Posterior cingulate gyrus (tissue), 11 donors: ENCODE data around the gene TYW1.
"Not testable (repeated sequence)": the region's sequence is repeated elsewhere in the genome, so short reads cannot be mapped to it uniquely, and the experiment has no call there.

Experiments
- DNase-seq, 10 donors: peaks; one replicate each; pipeline versions ENCODE4 v3.0.0 to v3.0.0-alpha.2; 2020 to 2021; ENCODE audit warnings: mixed read lengths in 3 of 10
- intact Hi-C: fragments of 100-400 bp; cut with DNase I; formaldehyde crosslinking; loops from one replicate; pipeline ENCODE4 v1.15.1; 2023

TYW1 gene

GRCh38 chr7:67111342-67111741 lies 114.7 kb downstream of the TYW1 start:
- DNase-seq = peak in 1 of 10 donors; percentile 10
- intact Hi-C loops = not testable (repeated sequence)

- intact Hi-C loops, DNase-seq: not testable (repeated sequence)
Observed at GRCh38 chr7:67114483-67115246, 118.0 kb downstream of the TYW1 start.

- DNase-seq, intact Hi-C loops: not testable (repeated sequence)
Observed at GRCh38 chr7:67120491-67120890, 123.9 kb downstream of the TYW1 start.

- intact Hi-C loops, DNase-seq: not testable (repeated sequence)
Observed at GRCh38 chr7:67128257-67128656, 131.6 kb downstream of the TYW1 start.

GRCh38 chr7:67130766-67131165 lies 134.1 kb downstream of the TYW1 start:
- intact Hi-C loops, DNase-seq: not testable (repeated sequence)

- DNase-seq, intact Hi-C loops: not testable (repeated sequence)
Observed at GRCh38 chr7:67134912-67135311, 138.3 kb downstream of the TYW1 start.

GRCh38 chr7:67135617-67136486 lies 139.2 kb downstream of the TYW1 start:
- DNase-seq, intact Hi-C loops: not testable (repeated sequence)

- DNase-seq, intact Hi-C loops: not testable (repeated sequence)
Observed at GRCh38 chr7:67137489-67137888, 140.9 kb downstream of the TYW1 start.

- DNase-seq, intact Hi-C loops: not testable (repeated sequence)
Observed at GRCh38 chr7:67139876-67140275, 143.2 kb downstream of the TYW1 start.

- DNase-seq, intact Hi-C loops: not testable (repeated sequence)
Observed at GRCh38 chr7:67141001-67141400, 144.4 kb downstream of the TYW1 start.

GRCh38 chr7:67143091-67143786 lies 146.6 kb downstream of the TYW1 start:
- DNase-seq, intact Hi-C loops: not testable (repeated sequence)

- DNase-seq, intact Hi-C loops: not testable (repeated sequence)
Observed at GRCh38 chr7:67145581-67146193, 149.1 kb downstream of the TYW1 start.

- DNase-seq, intact Hi-C loops: not testable (repeated sequence)
Observed at GRCh38 chr7:67149131-67149530, 152.5 kb downstream of the TYW1 start.

- intact Hi-C loops, DNase-seq: not testable (repeated sequence)
Observed at GRCh38 chr7:67154374-67154773, 157.7 kb downstream of the TYW1 start.

- intact Hi-C loops = not testable (repeated sequence)
Observed at GRCh38 chr7:67156064-67156463, 159.4 kb downstream of the TYW1 start.

GRCh38 chr7:67163285-67163684 lies 166.7 kb downstream of the TYW1 start:
- DNase-seq, intact Hi-C loops: not testable (repeated sequence)

More at GRCh38 chr7:67156064-67156463, 159.4 kb downstream of the TYW1 start:
- DNase-seq = not testable (repeated sequence)

GRCh38 chr7:67171151-67171550 lies 174.5 kb downstream of the TYW1 start:
- DNase-seq, intact Hi-C loops: not testable (repeated sequence)

GRCh38 chr7:67176730-67177129 lies 180.1 kb downstream of the TYW1 start:
- intact Hi-C loops, DNase-seq: not testable (repeated sequence)

- intact Hi-C loops, DNase-seq: not testable (repeated sequence)
Observed at GRCh38 chr7:67178915-67179688, 182.5 kb downstream of the TYW1 start.
